Tibial nerve (tissue), 4 donors: ENCODE measurements around the gene MN1. TPM values are rescaled to one million over a fixed set of nuclear protein-coding genes. Genes with fewer than 3 reads are reported as not detected.

Experiments
- DNase-seq, 2 donors: peaks; one replicate each; pipeline ENCODE4 v3.0.0-alpha.2; 2019; ENCODE audit warnings: low spot score in 2 of 2
- H3K27ac ChIP-seq, 4 donors: fragments of 200-600 bp; sonication (generic) in 3 of 4; one replicate each; pipeline ENCODE4 v1.5.1; 2017 to 2019; ENCODE audit warnings: mild to moderate bottlenecking in 1 of 4
- H3K27me3 ChIP-seq, 2 donors: fragments of 200-600 bp; sonication (generic) in 1 of 2; one replicate each; pipeline versions ENCODE4 v1.5.1 to v1.6.0; 2017 to 2019
- H3K36me3 ChIP-seq, 3 donors: fragments of 200-600 bp; sonication (generic); one replicate each; pipeline ENCODE4 v1.5.1; 2018 to 2019
- H3K4me1 ChIP-seq, 4 donors: fragments of 200-600 bp; sonication (generic) in 3 of 4; one replicate each; pipeline ENCODE4 v1.5.1; 2017 to 2019
- H3K4me3 ChIP-seq, 4 donors: fragments of 200-600 bp; sonication (generic) in 3 of 4; one replicate each; pipeline ENCODE4 v1.5.1; 2017 to 2019; ENCODE audit warnings: mild to moderate bottlenecking in 1 of 4, moderate library complexity in 1 of 4
- H3K9me3 ChIP-seq, 4 donors: fragments of 200-600 bp; sonication (generic) in 3 of 4; one replicate each; pipeline ENCODE4 v1.5.1; 2017 to 2019
- CTCF ChIP-seq, 5 experiments: fragments of 200-600 bp in 3 of 5; fragments of 450-650 bp in 2 of 5; sonication (generic) in 3 of 5; IDR thresholded peaks; one replicate each; pipeline ENCODE4 v1.5.1; 2016 to 2019; ENCODE audit warnings: antibody characterized with exemption in 5 of 5, mild to moderate bottlenecking in 3 of 5, moderate library complexity in 2 of 5
- EP300 ChIP-seq, 2 donors: sonication (generic); formaldehyde crosslinking; IDR thresholded peaks; one replicate each; pipeline ENCODE4 v1.6.1; 2017; ENCODE audit warnings: antibody characterized with exemption in 2 of 2, mild to moderate bottlenecking in 1 of 2
- POLR2A ChIP-seq, 2 donors: fragments of 450-650 bp; IDR thresholded peaks; one replicate each; pipeline ENCODE4 v1.6.1; 2017; ENCODE audit warnings: antibody characterized with exemption in 2 of 2, mild to moderate bottlenecking in 2 of 2, moderate library complexity in 2 of 2
- WGBS, 2 donors: methylation state at CpG; one replicate each; pipeline ENCODE4 v1.1.5; 2018; 5-methylcytosine and 5-hydroxymethylcytosine counted together
- total RNA-seq, 4 donors: library from RNA; depleted of rRNA; stranded (reverse); fragments of >200 nt; gene quantifications; one replicate each; pipeline ENCODE4 v1.1.0, GENCODE V29; 2016

Gene MN1
- total RNA-seq, 4 donors from 2014 or later, result 3.9 to 8.2 (median 6.0) TPM

GRCh38 chr22:27797520-27798391 lies 3.8 kb downstream of the MN1 start:
- Histone ChIP-seq H3K4me1 (peaks cover 0 to 78% (median 16%) of the 10 kb centered on the region in 4 donors), H3K36me3 (peaks cover 0 to 18% (median 0%) of the 10 kb centered on the region in 3 donors), H3K9me3 (no peaks in the 10 kb centered on the region), H3K4me3 (no peak overlapping the region), H3K27me3 (peaks cover 0 to 17% of the 10 kb centered on the region in 2 donors), H3K27ac (peak overlapping the region in 1 of 4 donors; percentile 12)
- DNase-seq, result no peak
- TF ChIP-seq POLR2A (IDR thresholded peaks at IDR 0.05), result no peak
- no peak for TF ChIP-seq CTCF (IDR thresholded peaks at IDR 0.05)
- no peak for TF ChIP-seq EP300 (IDR thresholded peaks at IDR 0.05)
- WGBS, 2 donors, result 82% methylated on average over 65 to 84 of the region's 86 CpGs

- no peak for TF ChIP-seq POLR2A (IDR thresholded peaks at IDR 0.05)
- no peak for TF ChIP-seq EP300 (IDR thresholded peaks at IDR 0.05)
- TF ChIP-seq CTCF (IDR thresholded peaks at IDR 0.05), result no peak
- 93 to 94% methylated on average over 52 to 55 of the region's 55 CpGs for WGBS, 2 donors
- peaks cover 0 to 75% (median 10%) of the 10 kb centered on the region in 4 donors for H3K4me1 ChIP-seq
- H3K4me3 ChIP-seq, result no peak overlapping the region
- no peak for DNase-seq
- H3K27ac ChIP-seq, result no peak overlapping the region
- H3K36me3 ChIP-seq, result peaks cover 0 to 18% (median 0%) of the 10 kb centered on the region in 3 donors
- no peaks in the 10 kb centered on the region for H3K9me3 ChIP-seq
- H3K27me3 ChIP-seq, result peaks cover 0 to 17% of the 10 kb centered on the region in 2 donors
These were observed 4.6 kb downstream of the MN1 start for GRCh38 chr22:27796829-27797519.

GRCh38 chr22:27795696-27796517 lies 5.6 kb downstream of the MN1 start:
- Histone ChIP-seq H3K27me3 (peaks cover 0 to 15% of the 10 kb centered on the region in 2 donors), H3K9me3 (no peaks in the 10 kb centered on the region), H3K4me1 (peaks cover 0 to 83% (median 10%) of the 10 kb centered on the region in 4 donors), H3K4me3 (no peak overlapping the region), H3K27ac (peak overlapping the region in 1 of 4 donors; percentile 50), H3K36me3 (peaks cover 0 to 18% (median 0%) of the 10 kb centered on the region in 3 donors)
- 58 to 62% methylated on average over 15 of the region's 15 CpGs for WGBS, 2 donors
- TF ChIP-seq CTCF (IDR thresholded peaks at IDR 0.05), result no peak
- TF ChIP-seq POLR2A (IDR thresholded peaks at IDR 0.05), result no peak
- TF ChIP-seq EP300 (IDR thresholded peaks at IDR 0.05), result no peak
- no peak for DNase-seq

- WGBS, 2 donors, result 71 to 72% methylated on average over 14 of the region's 14 CpGs
- no peak for DNase-seq
- H3K4me1 ChIP-seq, result peaks cover 0 to 74% (median 3%) of the 10 kb centered on the region in 4 donors
- H3K4me3 ChIP-seq, result no peak overlapping the region
- TF ChIP-seq POLR2A (IDR thresholded peaks at IDR 0.05) (no peak), CTCF (IDR thresholded peaks at IDR 0.05) (no peak), EP300 (IDR thresholded peaks at IDR 0.05) (no peak)
- no peaks in the 10 kb centered on the region for H3K9me3 ChIP-seq
- peaks cover 0 to 18% (median 0%) of the 10 kb centered on the region in 3 donors for H3K36me3 ChIP-seq
- peak overlapping the region in 2 of 4 donors; percentile 10 to 50 for H3K27ac ChIP-seq
- H3K27me3 ChIP-seq, result peaks cover 0 to 7% of the 10 kb centered on the region in 2 donors
These were observed 6.5 kb downstream of the MN1 start for GRCh38 chr22:27795053-27795452.
